Activated CD4-positive, alpha-beta T cell treated with anti-CD3 and anti-CD28 coated beads for 36 hours (primary cell): Measurements from ENCODE around the gene DSCAM. TPM values are rescaled to one million over a fixed set of nuclear protein-coding genes. Genes with fewer than 3 reads are reported as not detected.

ENCODE experiments used
- ATAC-seq: fragments of 200-7000 bp; cut with Tn5 transposase; one replicate; pipeline ENCODE4 v1.10.0; 2021; ENCODE audit warnings: mild to moderate bottlenecking, moderate library complexity
- CTCF ChIA-PET: fragments of 350-600 bp; sonication (Branson Sonifier 250); formaldehyde crosslinking; loops from one replicate; lab custom pipeline; 2021; ENCODE audit warnings: antibody characterized with exemption; lab: Charles Lee
- POLR2A ChIA-PET: fragments of 350-600 bp; sonication (Branson Sonifier 250); formaldehyde crosslinking; loops from one replicate; lab custom pipeline; 2021; ENCODE audit warnings: antibody characterized with exemption, inconsistent platforms; lab: Charles Lee
- DNase-seq: peaks from one replicate; pipeline ENCODE4 v3.0.0-alpha.2; 2020
- H3K27ac Mint-ChIP-seq: one replicate; pipeline ENCODE4 v1.8.0; 2021; ENCODE audit warnings: mixed read lengths
- H3K27me3 Mint-ChIP-seq: one replicate; pipeline ENCODE4 v1.8.0; 2021; ENCODE audit warnings: mixed read lengths
- H3K36me3 Mint-ChIP-seq: one replicate; pipeline ENCODE4 v1.8.0; 2021; ENCODE audit warnings: low read depth, mixed read lengths
- H3K4me1 Mint-ChIP-seq: one replicate; pipeline ENCODE4 v1.8.0; 2021; ENCODE audit warnings: mixed read lengths
- H3K4me3 Mint-ChIP-seq: one replicate; pipeline ENCODE4 v1.8.0; 2021; ENCODE audit warnings: mild to moderate bottlenecking, moderate library complexity, mixed read lengths
- H3K9me3 Mint-ChIP-seq: one replicate; pipeline ENCODE4 v1.8.0; 2021; ENCODE audit warnings: low read depth, mixed read lengths
- intact Hi-C, 2 experiments: fragments of 100-400 bp; cut with DNase I in 1 of 2; cut with micrococcal nuclease in 1 of 2; formaldehyde crosslinking; loops; one replicate each; pipeline versions ENCODE4 v1.14.2 to v1.15.1; 2022 to 2024; cut with DNase I, micrococcal nuclease
- total RNA-seq, 2 experiments: library from RNA; stranded (reverse); gene quantifications; one replicate each; pipeline ENCODE4 v1.2.3, GENCODE V29; 2021

The DSCAM gene
- total RNA-seq, 2 experiments from 2014 or later: not detected

DNA sequence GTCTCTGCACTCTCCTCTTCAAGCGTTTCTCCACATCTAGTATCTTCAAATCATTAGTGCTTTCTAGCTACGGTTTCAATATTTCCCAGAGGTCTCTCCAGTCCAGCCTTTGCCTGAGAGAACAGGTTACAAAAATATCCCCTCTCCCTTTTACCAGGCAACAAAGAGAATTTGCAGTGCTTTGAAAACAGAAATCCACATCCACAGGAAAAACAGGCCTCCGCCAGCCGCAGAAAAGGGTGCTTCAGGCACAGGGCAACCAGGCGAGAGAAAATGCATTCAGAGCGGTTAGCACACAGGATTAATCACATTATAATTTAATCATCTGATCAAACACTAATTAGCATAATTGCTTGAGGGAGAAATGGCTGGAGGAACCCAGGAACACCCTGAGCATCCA, 13.8 kb downstream of the DSCAM start:
- Mint-ChIP-seq H3K9me3 (peaks cover 3% of the 10 kb centered on the region), H3K27ac (no peak overlapping the region), H3K4me3 (no peak overlapping the region), H3K36me3 (no peaks in the 10 kb centered on the region), H3K27me3 (peaks cover 17% of the 10 kb centered on the region), H3K4me1 (no peaks in the 10 kb centered on the region)
- intact Hi-C loops: no loop called here
- ChIA-PET POLR2A (no interaction called here), CTCF (interaction anchor here (0.6 to 1.0 kb wide), 2 partner anchors 15 to 25 kb away, joined by 3 read pairs; no protein-coding TSS in a partner anchor)
- no peak for ATAC-seq
- no peak for DNase-seq

DNA sequence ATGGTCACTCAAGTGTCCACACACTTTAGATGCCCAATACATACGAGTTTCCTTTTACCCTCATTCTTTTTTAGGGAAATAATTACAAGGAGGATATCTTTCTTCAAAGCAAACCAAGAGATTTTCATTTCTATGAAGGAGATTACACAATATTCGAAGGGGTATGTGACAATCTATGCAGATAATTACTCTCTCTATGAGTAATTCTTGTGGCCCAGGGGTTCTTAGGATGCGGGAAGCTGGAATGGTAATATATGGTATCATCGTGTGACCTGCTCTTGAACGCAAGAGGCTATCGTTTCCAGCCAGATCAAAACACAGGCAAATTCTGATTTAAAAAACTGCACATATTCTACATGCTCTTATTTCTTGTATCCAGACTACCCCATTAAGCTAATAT, 14.6 kb downstream of the DSCAM start:
- ChIA-PET POLR2A (no interaction called here), CTCF (no interaction called here)
- Mint-ChIP-seq H3K27ac (no peak overlapping the region), H3K27me3 (peaks cover 15% of the 10 kb centered on the region), H3K9me3 (peaks cover 3% of the 10 kb centered on the region), H3K4me3 (no peak overlapping the region), H3K36me3 (no peaks in the 10 kb centered on the region), H3K4me1 (no peaks in the 10 kb centered on the region)
- DNase-seq (no peak), ATAC-seq (no peak)
- intact Hi-C loops: no loop called here

DNA sequence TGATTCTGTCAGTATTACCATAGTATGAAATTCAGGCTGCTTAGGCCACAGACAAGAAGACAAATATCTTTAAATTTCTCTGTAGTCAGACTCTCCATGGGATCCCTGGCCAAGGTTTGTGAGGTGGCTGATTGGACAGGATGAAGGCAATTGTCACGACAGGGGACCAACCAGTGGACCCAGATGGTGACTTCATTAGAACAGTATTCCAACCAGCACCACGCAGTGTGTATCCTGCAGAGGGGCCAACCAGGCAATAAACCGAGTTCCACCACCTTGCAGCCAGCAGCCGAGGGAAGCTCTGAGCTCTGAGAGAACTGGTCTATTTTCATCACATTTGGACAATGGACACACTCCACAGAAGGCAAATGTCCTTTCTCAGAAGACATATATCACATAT, 16.1 kb downstream of the DSCAM start:
- Mint-ChIP-seq H3K4me1 (no peaks in the 10 kb centered on the region), H3K36me3 (no peaks in the 10 kb centered on the region), H3K27me3 (peaks cover 11% of the 10 kb centered on the region), H3K4me3 (no peak overlapping the region), H3K27ac (no peak overlapping the region), H3K9me3 (peaks cover under 1% of the 10 kb centered on the region)
- DNase-seq: no peak
- ChIA-PET POLR2A (no interaction called here), CTCF (no interaction called here)
- ATAC-seq: no peak
- intact Hi-C loops: no loop called here

DNA sequence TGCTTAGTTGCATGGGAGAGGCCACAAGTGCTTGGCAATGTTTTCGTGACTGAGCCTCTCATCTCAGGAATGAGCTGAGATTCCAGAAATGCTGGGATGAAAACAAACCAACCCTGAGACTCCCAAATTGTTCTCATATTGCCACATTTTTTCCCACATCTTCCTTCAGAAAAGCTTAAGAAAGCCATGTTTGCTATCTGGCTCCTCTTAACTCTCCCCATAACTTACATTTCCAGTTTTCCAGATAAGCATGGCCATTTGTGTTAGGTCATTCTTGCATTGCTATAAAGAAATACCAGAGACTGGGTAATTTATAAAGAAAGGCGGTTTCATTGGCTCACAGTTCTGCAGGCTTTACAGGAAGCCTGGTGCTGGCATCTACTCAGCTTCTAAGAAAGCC, 17.2 kb downstream of the DSCAM start:
- Mint-ChIP-seq H3K27ac (no peak overlapping the region), H3K36me3 (no peaks in the 10 kb centered on the region), H3K9me3 (no peaks in the 10 kb centered on the region), H3K4me3 (no peak overlapping the region), H3K4me1 (no peaks in the 10 kb centered on the region), H3K27me3 (peaks cover 11% of the 10 kb centered on the region)
- CTCF ChIA-PET: no interaction called here
- DNase-seq (no peak), ATAC-seq (no peak)
- POLR2A ChIA-PET: no interaction called here
- intact Hi-C loops: no loop called here

DNA sequence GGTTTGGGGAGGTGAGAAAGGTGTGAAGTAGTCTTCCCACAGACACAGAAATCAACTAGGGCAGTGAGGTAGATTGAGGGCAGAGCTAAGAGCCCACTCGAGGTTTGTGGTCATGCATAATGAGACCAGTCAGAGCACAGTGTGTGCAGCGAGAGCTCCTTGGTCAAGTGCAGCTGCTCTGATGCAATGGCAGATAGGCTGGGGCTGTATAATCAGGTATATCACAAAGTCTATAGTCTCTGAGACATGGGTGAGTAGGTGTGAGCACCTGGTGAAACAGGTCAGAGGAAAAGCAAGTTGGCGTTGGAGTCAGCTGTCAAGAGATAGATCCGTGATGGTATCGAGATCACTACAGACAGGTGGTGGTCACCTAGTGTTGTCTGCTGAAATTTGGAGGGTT, 17.6 kb downstream of the DSCAM start:
- Mint-ChIP-seq H3K27me3 (peaks cover 11% of the 10 kb centered on the region), H3K4me3 (no peak overlapping the region), H3K36me3 (no peaks in the 10 kb centered on the region), H3K9me3 (no peaks in the 10 kb centered on the region), H3K27ac (no peak overlapping the region), H3K4me1 (no peaks in the 10 kb centered on the region)
- ChIA-PET POLR2A (no interaction called here), CTCF (no interaction called here)
- no peak for DNase-seq
- ATAC-seq: no peak
- intact Hi-C loops: no loop called here

DNA sequence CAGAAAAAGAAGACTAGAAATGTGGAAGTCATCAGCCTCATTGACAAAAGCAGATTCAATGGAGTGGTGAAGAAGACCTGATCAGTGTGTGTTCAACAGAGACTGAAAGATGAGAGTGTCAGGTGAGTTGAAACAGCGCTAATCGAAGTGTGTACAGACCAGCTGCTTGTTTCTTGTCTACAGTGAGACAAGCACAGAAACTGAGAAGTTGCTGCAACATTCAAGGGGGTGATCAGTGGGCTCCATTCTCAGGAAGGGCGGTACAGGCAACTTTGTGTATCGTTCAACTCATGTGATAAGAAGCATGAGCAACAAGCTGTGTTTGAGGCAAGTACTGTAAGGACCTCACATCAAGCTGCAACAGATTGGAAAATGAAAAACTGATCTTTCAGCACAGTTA, 19.4 kb downstream of the DSCAM start:
- ATAC-seq: no peak
- ChIA-PET POLR2A (no interaction called here), CTCF (interaction anchor here (0.6 kb wide), 1 partner anchor 148 kb away, joined by 3 read pairs; no protein-coding TSS in a partner anchor)
- Mint-ChIP-seq H3K27me3 (peaks cover 8% of the 10 kb centered on the region), H3K4me1 (no peaks in the 10 kb centered on the region), H3K27ac (no peak overlapping the region), H3K36me3 (no peaks in the 10 kb centered on the region), H3K4me3 (no peak overlapping the region), H3K9me3 (no peaks in the 10 kb centered on the region)
- DNase-seq: no peak
- intact Hi-C loops: no loop called here

DNA sequence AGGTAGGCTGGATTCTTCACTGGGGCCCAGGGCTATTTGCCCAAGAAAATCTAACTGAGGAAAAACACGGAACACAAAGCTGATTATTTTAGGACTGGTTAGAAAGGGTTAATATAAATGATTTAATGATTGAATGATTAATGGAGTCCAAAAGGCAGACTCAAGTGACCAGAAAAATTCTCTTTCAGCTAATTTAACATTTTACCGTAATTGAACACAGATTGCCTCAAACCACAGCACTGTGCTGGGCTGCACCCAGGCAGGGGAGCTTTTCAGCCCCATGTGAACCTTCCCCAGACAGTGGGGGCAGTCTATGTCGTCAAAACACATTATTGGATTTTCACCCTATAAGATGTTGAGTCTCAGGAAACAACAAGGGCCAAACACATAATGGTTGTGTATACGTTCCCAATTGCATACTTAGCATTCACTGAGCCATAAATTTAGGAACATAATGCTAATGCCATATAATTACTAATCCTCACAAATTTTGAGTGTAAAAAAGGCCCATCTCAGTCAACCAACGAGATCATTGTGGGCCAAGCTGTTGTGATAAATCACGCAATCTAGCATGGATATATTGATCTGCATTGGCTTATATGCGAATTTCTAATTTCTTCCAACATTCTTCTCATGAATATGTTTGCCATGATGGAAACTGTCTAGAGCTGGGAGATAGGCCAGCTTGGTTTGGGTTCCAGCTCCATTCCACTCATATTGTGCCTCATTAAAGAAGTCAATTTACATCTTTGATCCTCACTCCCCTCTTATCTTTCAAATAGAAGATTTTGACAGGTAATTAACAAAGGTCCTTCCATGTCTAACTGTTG, 27.7 kb downstream of the DSCAM start:
- ATAC-seq (no peak), DNase-seq (no peak)
- no peak overlapping the region for H3K27ac Mint-ChIP-seq
- POLR2A ChIA-PET: no interaction called here
- intact Hi-C loops: no loop called here
- H3K36me3 Mint-ChIP-seq: no peaks in the 10 kb centered on the region
- H3K4me1 Mint-ChIP-seq: no peaks in the 10 kb centered on the region
- CTCF ChIA-PET: no interaction called here
- H3K4me3 Mint-ChIP-seq: no peak overlapping the region
- H3K27me3 Mint-ChIP-seq: peaks cover 3% of the 10 kb centered on the region
- peaks cover 3% of the 10 kb centered on the region for H3K9me3 Mint-ChIP-seq

DNA sequence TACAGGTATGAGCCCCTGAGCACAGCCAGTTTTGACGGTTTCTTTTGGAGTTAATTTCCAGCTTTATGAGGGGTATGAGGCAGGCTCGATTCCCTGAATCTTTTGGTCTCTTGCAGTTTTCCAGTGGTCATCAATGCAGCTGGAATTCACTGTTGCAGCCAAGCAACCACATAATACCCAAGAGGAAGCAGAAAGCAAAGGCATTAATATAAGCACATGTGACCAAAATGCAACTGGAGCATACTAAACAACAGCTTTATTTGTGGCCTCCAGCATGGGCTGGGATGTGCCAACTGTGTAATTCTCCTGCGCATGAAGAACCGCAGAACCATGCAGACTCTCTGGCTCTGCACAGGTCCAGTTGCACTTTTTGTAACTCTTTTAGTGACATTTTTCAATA, 33.0 kb downstream of the DSCAM start:
- Mint-ChIP-seq H3K27me3 (peaks cover 3% of the 10 kb centered on the region), H3K9me3 (no peaks in the 10 kb centered on the region), H3K36me3 (no peaks in the 10 kb centered on the region), H3K4me3 (no peak overlapping the region), H3K27ac (no peak overlapping the region), H3K4me1 (no peaks in the 10 kb centered on the region)
- POLR2A ChIA-PET: no interaction called here
- no peak for DNase-seq
- no peak for ATAC-seq
- CTCF ChIA-PET: no interaction called here
- intact Hi-C loops: no loop called here

DNA sequence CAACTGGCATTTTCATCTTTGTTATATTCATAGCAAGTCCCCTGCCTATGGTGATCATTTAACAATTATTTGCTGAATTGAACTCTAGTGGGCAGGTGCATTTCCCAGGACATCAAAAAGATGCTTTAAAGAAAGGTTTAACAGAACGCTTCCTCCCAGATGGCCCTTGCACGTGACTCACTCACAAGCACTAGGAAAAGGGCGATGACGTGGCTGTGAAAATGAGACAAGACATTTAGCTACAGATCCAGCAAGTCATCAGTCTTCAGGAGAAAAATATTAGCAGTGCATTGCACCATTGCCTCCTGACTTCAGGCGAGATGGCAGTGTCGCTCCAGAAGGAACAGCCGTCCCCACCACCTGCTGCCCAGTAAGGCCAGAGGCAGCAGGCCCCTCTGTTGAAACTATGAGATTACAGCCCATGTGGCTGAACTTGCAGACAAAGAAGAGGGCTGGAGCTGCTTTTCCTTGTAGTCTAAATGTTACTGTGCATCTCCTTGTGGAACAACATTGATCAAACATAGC, 37.2 kb downstream of the DSCAM start:
- intact Hi-C loops: no loop called here
- POLR2A ChIA-PET: no interaction called here
- Mint-ChIP-seq H3K9me3 (no peaks in the 10 kb centered on the region), H3K4me1 (no peaks in the 10 kb centered on the region), H3K36me3 (no peaks in the 10 kb centered on the region), H3K27me3 (peaks cover 3% of the 10 kb centered on the region), H3K27ac (no peak overlapping the region), H3K4me3 (no peak overlapping the region)
- CTCF ChIA-PET: interaction anchor here (0.6 kb wide), 1 partner anchor 240 kb away, joined by 3 read pairs; no protein-coding TSS in a partner anchor
- DNase-seq (no peak), ATAC-seq (no peak)

DNA sequence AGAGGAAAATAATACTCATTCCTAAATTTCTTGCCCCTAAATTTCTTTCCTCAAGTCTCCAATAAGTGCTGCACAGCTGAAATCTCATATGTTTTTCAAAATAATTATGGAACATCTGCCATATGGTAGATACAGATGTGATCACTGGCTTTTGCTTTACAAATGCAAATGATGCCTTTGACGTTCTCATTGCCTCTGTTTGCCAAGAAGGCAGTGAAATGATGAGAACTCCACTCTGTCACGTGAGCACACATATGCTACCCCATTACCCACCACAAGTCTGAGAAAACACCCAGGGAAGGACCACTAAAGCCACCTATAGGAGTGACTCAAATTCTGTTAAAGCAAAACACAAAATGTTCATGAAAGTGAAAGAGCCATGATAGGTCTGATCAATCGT, 43.9 kb downstream of the DSCAM start:
- Mint-ChIP-seq H3K4me3 (no peak overlapping the region), H3K27me3 (peaks cover 1% of the 10 kb centered on the region), H3K4me1 (no peaks in the 10 kb centered on the region), H3K9me3 (peaks cover 17% of the 10 kb centered on the region), H3K27ac (no peak overlapping the region), H3K36me3 (peaks cover 1% of the 10 kb centered on the region)
- ATAC-seq: no peak
- no peak for DNase-seq
- ChIA-PET CTCF (no interaction called here), POLR2A (no interaction called here)
- intact Hi-C loops: no loop called here

DNA sequence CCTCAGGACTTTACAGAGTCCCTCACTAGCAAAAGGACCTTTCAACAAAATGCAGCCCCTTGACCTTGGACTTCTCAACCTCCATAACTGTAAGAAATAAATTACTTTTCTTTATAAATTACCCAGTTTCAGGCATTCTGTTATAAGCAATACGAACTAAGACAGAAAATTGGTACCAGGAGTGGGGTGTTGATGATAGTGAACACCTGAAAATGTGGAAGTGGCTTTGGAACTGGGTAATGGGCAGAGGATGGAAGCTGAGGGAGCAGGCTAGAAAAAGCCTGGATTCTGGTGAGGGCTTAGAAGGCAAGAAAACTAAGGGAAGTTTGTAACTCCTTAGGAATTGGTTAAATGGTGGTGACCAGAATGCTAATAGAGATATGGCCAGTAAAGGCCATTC, 46.8 kb downstream of the DSCAM start:
- Mint-ChIP-seq H3K36me3 (peaks cover 1% of the 10 kb centered on the region), H3K27me3 (peaks cover 1% of the 10 kb centered on the region), H3K27ac (no peak overlapping the region), H3K4me3 (no peak overlapping the region), H3K9me3 (peaks cover 26% of the 10 kb centered on the region), H3K4me1 (no peaks in the 10 kb centered on the region)
- POLR2A ChIA-PET: no interaction called here
- DNase-seq (no peak), ATAC-seq (no peak)
- CTCF ChIA-PET: no interaction called here
- intact Hi-C loops: no loop called here

DNA sequence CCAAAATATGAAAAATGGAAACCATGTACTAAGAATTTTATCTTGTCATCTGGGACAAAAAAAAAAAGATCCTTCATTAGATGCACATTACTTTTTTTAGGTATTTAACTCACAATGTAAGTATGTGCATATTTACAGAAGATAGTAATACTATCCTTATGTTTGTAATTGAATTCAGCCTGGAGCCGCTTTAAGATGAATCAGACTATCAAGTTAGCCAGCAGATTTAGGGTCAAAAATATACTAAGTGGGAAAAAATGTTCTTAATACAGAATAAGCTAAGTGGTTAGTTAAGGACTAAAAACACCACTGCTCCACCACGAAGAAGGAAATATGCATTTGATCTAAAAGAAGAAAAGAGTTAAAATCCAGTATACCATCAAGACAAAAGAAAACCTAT, 49.1 kb downstream of the DSCAM start:
- H3K4me3 Mint-ChIP-seq: no peak overlapping the region
- no peaks in the 10 kb centered on the region for H3K4me1 Mint-ChIP-seq
- H3K27ac Mint-ChIP-seq: no peak overlapping the region
- POLR2A ChIA-PET: no interaction called here
- peaks cover 23% of the 10 kb centered on the region for H3K9me3 Mint-ChIP-seq
- peaks cover 1% of the 10 kb centered on the region for H3K27me3 Mint-ChIP-seq
- peaks cover 1% of the 10 kb centered on the region for H3K36me3 Mint-ChIP-seq
- DNase-seq (no peak), ATAC-seq (no peak)
- intact Hi-C loops: no loop called here
- CTCF ChIA-PET: no interaction called here
